GM19239 (cell line): Measurements from ENCODE around the gene POM121.
A peak's percentile ranks its signal among the peaks of the same experiment; 100 is the strongest.
"Not testable (repeated sequence)": the region's sequence is repeated elsewhere in the genome, so short reads cannot be mapped to it uniquely, and the experiment has no call there.

ENCODE experiments used
- DNase-seq: peaks from one replicate; pipeline ENCODE4 v3.0.0; 2011; ENCODE audit warnings: low spot score; ENCODE audit not compliant: insufficient read length
- FAIRE-seq: peaks from 2 replicates; lab custom pipeline; 2011; peaks lifted over from hg19 to GRCh38; lab: Jason Lieb, UNC

POM121 gene

DNA sequence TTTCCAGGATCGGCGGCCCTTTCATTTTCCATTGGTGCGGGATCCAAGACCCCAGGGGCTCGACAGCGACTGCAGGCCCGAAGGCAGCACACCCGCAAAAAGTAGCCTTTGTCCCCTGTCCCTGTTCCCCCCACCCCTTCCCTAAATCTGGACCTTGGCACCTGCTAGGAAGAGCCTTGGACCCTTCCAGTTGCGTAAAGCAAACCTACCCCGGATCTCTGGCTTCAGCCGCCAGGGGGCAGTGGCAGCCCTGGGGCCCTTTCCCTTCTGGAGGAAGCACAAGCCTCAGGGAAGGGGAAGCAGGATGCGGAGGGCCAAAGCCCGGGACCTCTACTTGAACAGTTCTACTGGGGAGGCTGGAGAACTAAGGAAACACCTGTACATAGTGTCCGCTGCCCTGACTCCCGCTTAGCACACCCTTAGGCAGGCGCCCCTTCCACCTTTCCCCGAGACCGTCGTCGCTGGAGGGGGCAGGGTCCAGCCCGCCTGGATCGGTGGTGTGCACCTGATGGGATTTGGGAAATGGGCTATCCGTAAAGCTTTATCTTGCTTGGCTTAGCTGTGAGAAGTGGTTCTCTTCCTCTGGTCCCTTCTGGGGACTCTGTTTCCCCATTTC lies 21.3 kb downstream of the POM121 start:
- DNase-seq, FAIRE-seq: not testable (repeated sequence)

DNA sequence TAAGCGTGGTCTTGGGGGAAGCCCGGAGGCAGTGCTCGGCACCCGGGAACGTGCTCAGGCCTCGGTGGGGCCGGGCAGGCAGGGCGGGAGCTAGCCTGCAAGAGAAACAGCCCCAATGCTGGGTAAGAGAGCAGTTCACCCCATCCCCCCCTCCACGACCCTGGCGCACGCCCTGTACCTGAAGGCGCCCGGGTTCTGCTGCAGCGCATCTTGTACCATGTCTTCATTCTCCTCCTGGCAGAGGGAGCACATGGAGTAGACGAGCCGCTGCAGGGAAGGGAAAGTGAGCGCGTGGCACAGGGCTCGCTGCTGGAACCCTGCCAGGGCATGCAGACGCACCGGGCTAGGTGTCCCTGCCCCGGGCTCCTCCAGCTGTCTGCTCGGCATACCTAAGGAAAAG lies 23.8 kb downstream of the POM121 start:
- not testable (repeated sequence) for FAIRE-seq, DNase-seq

- DNase-seq, FAIRE-seq: not testable (repeated sequence)
Observed at GRCh38 chr7:72949276-72949675, 24.4 kb downstream of the POM121 start.

DNA sequence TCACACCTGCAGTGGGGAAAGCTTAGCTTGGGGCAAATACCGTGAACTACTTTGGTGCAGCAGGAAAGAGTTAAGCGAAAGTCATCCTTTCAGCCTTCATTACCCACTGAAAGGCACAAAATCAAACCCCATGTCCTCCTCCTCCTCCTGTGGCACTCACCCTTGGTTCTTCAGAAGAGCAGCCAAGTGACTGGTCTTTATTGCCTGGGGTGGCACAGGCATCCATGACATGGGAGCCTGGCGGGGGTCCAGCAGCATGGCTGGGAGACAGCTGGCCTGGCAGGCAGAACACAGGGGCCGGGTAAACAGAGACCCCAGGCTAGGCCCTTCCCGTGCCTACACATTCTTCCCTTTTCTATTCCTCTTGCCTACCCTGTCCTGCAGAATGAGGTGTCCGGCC lies 24.8 kb downstream of the POM121 start:
- FAIRE-seq, DNase-seq: not testable (repeated sequence)

DNA sequence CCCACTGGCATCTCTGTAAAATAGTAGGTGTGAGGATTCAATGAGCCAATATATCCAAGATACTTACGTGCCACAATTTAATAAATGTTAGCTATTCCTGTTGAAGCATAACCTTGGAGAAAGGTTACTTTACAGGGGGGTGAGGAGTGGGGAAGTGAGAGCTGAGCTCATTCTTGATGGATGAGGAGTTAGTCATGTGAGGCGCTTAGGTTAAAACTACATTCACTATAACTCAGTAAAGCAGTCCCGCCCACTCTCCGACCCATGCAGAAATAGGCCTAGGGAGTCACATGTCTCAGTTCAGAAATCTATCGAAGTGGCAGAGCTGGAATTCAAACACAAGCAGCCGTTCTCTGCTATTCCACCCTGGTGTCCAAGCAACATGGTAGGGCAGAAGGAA lies 25.5 kb downstream of the POM121 start:
- DNase-seq, FAIRE-seq: not testable (repeated sequence)

GRCh38 chr7:72953901-72954562 lies 29.1 kb downstream of the POM121 start:
- FAIRE-seq, DNase-seq: not testable (repeated sequence)

DNA sequence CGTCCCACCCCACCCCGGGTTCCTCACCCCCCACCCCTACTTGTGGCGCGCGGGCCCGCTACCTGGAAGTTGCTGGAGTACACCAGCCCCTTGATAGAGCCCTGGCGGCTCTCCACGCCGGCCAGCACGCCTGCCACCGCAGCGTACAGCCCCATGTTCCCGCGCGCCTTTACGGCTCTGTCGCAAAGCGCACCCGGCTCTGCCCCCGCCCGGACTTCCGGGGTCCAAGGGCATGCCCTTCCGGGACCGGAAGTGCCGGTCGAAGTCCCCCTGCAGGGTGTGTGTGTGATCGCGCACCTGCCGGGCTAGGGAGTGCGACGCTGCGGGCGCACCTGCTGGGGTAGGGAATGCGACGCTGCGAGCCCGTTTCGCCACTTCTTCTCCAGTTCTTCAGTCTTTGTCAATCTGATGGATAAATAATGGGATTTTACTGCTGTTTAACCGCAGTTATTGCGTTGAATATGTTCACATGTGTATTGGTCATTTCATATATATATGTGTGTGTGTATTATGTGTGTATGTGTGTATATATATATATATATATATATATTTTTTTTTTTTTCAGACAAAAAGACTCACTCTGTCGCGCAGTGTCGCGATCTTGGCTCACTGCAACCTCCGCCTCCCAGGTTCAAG lies 29.8 kb downstream of the POM121 start:
- peak; percentile 88 for FAIRE-seq
- not testable (repeated sequence) for DNase-seq

DNA sequence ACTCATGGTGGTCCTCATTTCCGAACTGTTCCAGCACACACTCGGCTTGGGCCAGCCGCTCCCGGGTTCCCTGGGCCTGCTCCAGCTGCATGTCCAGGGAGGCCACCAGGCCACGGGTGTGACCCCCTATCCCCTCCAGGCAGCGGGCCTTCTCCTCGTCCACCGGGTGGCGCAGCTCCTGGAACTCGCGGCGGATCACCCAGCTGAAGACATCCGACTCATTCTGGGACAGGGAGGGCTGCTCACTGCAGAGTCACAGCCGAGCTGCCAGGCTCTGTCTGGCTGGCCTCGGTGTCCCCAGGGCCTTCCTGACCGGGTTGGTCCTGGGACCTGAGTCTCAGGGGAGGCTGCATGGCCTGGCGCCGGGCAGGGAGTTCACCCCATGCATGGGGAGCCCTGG lies 35.1 kb downstream of the POM121 start:
- FAIRE-seq, DNase-seq: not testable (repeated sequence)

GRCh38 chr7:72960626-72961345 lies 35.9 kb downstream of the POM121 start:
- not testable (repeated sequence) for FAIRE-seq, DNase-seq

GRCh38 chr7:72961346-72961650 lies 36.4 kb downstream of the POM121 start:
- DNase-seq, FAIRE-seq: not testable (repeated sequence)

DNA sequence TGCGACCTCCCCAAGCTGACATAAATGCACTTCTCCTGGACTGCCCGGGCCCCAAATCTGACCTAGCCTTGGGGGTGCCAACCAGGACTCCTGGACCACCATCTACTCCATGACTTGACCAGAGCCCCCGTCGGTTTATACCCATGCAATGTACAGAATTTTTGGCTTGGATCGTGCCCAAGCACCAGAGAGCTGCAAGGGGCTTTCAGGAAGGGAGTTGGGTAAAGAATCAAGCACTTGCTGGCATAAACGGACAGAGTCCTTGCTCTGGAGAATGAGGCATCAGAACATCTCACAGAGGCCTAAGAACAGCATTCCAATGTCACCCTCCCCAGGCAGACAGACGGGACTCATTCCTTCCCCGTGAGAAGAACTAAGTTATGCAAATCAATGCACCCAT lies 38.2 kb downstream of the POM121 start:
- not testable (repeated sequence) for FAIRE-seq, DNase-seq

DNA sequence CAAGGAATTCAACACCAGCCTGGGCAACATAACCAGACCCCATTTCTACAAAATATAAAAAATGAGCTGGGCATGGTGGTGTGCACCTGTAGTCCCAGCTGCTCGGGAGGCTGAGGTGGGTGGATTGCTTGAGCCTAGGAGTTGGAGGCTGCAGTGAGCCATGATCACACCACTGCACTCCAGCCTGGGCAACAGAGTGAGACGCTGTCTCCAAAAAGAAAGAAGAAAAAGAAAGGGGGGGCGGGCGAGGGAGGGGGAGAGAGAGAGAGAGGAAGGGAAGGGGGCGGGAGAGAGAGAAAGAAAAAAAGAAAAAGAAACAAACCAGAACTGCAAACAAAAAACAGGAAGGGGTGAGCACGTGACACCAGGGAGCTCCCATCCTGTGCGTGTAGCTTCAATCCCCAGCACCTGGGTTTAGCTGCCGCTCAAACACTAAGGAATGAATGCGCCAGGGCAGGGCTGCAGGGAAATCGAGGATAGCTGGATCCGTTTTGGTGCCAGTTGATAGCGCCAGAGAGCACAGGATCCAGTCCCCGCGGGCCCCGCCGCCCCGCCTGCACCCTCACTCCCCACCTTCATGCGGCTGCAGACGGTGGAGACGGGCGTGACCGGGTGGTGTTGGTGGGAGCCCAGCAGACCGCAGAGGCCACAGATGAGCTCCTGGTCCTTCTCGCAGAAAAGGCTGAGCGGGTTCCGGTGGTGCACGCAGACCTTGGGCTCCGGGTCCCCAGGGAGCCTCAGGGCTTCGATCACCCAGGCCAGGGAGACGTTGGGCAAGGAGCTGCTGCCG lies 40.5 kb downstream of the POM121 start:
- DNase-seq, FAIRE-seq: not testable (repeated sequence)

DNA sequence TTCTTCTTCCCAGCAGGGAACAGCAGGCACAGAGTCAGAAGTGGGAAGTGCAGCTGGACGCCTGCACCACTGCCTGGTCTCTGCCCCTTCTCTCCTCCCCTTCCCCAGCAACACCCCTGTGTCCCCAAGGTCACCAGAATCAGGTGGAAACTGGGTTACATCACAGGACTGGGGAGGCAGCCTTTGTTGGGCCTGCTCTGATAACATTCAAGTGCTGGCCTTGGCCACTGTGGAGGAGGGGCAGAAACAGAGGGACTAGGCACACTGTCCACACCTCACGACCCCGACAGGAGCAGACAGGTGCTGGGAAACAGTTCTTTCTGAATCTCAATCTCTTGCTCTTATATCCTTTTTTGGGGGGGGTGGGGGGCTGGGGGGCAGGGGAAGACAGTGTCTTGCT lies 42.0 kb downstream of the POM121 start:
- FAIRE-seq, DNase-seq: not testable (repeated sequence)

DNA sequence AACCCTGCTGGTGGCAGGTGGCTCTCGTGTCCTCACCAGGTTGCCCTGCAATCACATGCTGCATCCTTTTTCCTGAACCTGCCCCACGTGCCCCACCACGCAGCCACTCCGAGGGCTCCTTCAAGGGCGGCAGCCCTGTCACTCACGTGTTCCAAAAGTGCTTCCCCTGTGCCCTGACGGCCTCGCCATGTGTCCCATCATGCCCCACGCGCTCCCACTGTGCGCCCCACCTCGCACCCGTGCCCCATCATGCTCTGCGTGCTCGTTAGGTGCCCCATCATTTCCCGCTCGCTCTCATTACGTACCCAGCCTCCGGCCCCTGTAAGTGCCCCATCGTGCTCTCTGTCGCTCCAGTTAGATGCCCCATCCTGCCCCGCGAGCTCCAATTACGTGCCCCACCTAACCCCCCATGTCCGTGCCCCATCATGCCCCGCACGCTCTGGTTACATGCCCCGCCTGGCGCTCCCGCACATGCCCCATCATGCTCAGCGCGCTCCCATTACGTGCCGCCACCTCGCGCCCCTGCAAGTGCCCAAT lies 44.2 kb downstream of the POM121 start, which contains the start of gene TRIM74:
TRIM74 (minus strand) TSS at position 487 of the 537 bp plus-strand sequence. CDS start 3,309 bp downstream, outside the sequence.
- not testable (repeated sequence) for FAIRE-seq, DNase-seq

DNA sequence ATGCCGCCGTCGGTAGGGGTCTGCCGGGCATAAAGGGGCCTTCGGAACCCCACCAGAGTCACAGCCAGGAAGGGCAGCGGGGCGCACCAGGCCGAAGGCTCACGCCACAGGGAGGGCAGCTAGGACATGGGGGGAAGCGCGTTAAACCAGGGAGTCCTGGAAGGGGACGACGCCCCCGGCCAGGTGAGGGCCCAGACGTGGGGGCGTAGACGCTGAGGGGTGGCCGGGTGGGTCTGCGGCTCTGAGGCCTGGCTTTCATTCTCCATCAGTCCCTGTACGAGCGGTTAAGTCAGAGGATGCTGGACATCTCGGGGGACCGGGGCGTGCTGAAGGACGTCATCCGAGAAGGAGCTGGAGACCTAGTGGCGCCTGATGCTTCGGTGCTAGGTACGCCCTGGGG lies 44.8 kb downstream of the POM121 start:
- FAIRE-seq, DNase-seq: not testable (repeated sequence)

GRCh38 chr7:72971505-72971904 lies 46.6 kb downstream of the POM121 start:
- not testable (repeated sequence) for DNase-seq, FAIRE-seq

- DNase-seq, FAIRE-seq: not testable (repeated sequence)
Observed at GRCh38 chr7:72974781-72975180, 49.9 kb downstream of the POM121 start.

GRCh38 chr7:72975656-72976286 lies 50.9 kb downstream of the POM121 start:
- FAIRE-seq, DNase-seq: not testable (repeated sequence)

GRCh38 chr7:72976434-72976833 lies 51.5 kb downstream of the POM121 start:
- not testable (repeated sequence) for DNase-seq, FAIRE-seq
